Measurements from ENCODE around the gene C22orf39.

C22orf39 gene

DNA sequence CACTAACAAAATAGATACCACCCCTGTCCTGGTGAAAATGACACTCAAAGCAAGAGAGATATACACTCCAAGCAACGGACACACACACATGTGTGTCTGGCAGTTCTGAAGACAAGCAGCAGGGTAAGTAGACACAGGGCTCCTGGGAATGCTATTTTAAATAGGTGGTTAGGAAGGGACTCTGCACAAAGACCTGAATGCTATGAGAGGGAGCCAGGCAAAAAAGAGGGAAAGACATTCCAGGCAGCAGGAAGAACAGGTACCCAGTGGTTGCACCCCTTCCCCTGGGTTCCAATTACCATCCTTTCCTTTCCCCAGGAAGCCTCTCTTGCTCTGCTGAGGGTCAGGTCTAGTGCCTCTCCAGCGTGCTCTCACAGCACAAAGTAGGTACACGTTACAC lies 28.5 kb upstream of the C22orf39 start:
- DNase-seq: no peak

DNA sequence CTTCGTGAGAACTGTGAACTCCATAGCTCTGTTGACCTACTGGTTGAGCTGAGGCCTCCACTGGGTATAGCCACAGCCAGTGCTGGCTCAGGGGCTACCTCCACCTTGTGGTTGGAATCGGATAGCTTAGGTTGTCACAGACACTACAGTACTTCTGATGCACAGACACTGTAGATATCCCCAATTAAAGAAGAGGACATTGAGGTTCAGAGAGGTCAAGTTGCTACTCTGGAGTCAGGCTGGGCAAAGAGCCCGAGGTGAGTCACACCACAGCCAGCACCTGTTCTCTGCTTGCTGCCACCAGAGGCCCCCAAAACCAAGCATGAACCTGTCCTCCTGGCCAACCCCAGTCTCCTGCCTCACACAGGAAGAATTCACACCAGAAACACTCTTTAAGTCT lies 26.1 kb upstream of the C22orf39 start:
- DNase-seq: no peak

DNA sequence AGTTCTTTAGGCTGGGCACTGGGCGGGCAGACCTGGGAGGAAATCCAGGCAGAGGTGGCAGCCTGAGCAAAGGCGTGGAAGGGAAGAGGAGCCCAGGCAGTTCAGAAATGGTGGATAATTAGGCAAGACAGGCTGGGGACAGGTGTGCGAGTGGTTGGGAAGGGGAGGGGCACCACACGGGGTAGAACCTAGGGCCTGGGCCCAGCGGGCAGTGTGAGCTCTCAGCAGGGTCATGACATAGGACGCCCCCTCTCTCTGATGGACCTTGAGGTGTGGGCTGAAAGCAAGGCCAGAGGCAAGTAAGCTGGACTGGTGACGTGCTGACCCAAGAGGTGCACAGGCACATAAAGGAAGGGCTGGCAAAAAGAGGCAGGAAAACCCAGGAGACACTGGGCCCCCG lies 24.7 kb upstream of the C22orf39 start:
- DNase-seq: no peak

DNA sequence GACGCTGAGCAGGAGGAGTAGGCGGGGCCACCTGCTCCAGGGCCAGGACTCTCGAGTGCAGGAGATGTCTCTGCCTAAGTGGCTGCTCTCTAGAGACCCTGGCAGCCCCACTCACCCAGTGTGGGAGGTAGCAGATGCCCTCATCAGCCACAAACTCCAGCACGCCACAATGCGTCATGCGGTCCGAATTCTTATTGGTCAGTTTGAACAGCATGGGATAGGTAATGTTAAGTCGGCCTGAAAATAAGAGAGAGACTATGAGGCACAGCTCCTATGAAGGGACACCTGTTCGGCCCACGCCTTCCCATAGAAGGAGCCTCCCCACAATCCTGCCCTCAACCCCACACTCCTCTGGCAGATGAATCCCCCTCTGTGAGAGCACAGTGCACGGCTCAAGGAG lies 24.1 kb upstream of the C22orf39 start:
- DNase-seq: no peak

DNA sequence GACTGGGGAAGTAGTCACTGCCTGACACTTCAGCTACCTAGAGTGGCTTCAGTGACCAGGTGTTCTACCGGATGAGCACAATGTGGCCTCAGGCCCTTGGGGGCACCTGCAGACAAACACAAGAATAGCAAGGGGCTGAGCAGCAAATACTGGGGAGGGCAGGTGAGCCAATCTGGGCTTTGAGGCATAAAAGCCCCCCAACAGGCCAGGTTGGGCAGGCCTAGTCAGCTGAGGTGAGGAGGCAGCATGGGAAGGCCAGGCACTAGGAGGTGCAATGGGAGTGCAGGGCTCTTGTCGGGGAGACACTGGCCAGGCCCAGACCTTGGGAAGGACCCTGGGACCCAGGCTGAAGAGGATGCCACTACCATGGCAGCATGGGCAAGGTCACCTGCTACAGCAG lies 22.5 kb upstream of the C22orf39 start:
- DNase-seq: no peak

DNA sequence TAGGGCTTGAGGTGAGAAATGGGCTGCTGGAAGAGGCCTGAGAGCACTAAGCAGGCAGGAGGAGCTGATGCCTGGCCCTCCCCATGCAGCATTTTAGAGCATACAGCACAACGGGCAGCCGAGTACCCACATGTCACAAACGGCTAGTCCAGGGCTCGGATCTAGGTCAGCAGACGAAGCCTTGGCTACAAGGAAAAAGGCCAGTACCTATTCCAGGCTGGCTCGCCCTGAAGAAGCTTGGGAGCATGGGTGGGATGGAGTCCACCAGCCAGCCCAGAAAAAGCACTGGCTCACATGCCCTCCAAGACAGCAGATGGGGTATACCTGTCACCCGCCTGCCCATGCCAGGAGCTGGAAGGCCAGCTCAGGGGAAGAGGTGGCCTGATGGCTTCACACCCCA lies 21.9 kb upstream of the C22orf39 start:
- DNase-seq: no peak

DNA sequence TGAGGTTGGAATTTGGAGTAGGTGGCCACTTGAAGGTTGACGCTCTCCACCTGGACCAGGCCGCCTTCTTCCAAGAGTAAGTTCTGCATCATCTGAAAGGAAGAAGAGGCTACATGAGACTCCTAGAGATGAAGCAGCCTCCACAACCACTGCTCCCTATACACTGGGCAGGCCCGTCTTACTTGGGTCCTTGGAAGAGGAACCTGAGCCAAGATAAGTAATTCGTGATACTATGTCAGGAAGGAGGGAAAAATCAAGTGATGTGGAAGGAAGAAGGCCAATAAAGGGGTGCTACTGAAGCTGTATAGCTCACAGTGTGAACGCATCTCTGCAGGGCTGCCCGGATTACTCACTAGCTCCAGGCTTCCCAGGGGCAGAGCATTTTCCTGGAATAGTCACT lies 20.4 kb upstream of the C22orf39 start:
- DNase-seq: no peak

DNA sequence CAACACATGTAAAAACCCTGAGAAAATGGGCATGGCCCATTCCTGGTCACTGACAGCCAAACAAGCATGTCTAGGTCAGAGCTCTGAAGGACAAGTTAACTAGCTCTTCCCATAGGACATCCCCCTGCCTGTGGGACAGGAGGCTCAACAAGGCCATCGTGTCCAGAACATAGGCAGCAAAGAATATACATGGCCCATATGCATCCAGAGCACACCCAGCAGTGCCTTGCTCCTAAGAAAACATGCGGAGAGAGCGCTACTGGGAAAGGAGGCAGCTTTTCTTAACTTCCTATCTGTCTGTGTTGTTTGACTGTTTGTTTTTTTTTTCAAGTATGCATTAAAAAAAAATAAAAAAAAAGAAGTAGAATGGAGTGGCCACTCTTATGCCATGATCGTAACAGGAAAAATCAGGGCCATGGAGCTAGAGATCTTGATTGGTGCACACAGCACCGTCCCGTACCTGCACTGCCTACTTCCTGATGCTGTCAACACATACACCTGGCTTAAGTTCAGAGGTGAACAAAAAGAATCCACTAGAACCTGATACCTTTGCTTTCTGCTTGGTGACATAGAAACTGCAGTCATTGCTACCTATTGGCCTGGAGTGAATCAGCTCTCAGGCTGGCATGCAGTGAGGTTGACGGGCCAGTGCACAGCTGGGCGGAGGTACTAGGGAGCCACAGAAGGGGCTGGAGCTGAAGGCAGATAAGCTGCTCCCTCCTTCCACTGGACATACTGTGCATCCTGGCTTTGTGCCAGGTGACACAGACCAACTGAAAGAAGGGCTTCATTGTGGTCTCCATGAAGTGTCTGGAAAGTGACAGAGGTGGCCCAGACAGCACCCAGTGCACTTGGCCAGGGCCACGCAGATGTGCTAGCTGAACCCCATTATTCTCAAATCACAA lies 19.6 kb upstream of the C22orf39 start:
- no peak for DNase-seq

DNA sequence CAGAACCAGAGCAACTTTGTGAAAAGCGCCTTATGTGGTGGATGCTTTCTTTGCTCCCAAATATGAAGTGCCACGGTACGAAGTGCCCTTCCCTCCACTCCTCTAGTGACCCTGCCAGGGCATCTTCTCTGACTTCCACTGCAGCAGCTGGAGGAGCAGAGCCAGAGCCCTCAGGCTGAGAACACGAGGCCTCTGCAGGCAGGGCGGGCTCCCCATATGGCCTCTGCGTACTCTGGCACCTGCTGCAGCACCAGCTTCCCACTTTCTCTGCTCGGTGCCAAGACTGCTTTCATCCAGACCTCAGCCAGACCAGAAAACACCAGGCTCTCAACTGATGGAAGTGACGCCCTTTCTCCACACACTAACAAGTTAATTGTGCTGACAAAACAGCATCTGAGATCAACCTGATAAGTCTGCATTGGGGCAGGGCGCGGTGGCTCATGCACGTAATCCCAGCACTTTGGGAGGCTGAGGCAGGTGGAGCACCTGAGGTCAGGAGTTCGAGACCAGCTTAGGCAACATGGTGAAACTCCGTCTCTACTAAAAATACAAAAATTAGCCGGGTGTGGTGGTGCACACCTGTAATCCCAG lies 18.7 kb upstream of the C22orf39 start:
- DNase-seq: no peak

DNA sequence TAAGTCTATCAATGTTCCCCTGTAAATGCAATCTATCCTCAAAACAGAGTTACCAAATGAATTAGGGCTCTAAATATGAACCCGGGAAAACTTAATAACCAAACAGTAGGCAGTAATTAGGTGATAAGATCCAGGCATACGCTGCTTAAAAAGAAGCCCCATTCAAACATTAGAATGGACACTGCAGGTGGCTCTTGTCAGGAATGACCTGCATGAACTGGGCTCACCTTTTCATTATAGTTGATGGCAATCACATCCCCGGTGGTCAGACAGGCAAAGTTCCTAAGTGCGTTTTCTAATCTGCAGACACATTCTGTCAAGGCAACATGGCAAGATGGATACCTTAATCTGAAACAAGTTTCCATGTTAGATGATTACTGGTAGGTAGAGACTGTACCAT lies 17.5 kb upstream of the C22orf39 start:
- no peak for DNase-seq

DNA sequence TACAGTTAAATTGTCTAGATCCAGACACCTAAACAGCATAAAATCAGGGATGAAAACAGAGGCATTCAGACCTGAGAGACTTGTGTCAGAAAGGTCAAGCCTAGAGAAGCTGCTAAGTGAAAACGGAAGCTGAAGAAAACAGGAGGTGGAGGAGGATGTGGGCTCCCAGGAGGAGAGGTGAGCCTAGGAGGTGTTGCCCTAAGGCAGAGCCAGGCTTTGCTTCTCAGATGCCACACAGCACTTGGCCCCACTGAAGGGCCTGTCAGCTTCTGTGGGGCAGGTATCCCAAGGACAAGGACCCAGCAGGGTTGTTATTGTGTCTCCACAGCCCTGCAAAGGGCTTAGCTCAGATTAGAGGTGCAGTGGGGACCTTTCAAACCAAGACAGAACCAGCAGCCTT lies 17.0 kb upstream of the C22orf39 start:
- no peak for DNase-seq

DNA sequence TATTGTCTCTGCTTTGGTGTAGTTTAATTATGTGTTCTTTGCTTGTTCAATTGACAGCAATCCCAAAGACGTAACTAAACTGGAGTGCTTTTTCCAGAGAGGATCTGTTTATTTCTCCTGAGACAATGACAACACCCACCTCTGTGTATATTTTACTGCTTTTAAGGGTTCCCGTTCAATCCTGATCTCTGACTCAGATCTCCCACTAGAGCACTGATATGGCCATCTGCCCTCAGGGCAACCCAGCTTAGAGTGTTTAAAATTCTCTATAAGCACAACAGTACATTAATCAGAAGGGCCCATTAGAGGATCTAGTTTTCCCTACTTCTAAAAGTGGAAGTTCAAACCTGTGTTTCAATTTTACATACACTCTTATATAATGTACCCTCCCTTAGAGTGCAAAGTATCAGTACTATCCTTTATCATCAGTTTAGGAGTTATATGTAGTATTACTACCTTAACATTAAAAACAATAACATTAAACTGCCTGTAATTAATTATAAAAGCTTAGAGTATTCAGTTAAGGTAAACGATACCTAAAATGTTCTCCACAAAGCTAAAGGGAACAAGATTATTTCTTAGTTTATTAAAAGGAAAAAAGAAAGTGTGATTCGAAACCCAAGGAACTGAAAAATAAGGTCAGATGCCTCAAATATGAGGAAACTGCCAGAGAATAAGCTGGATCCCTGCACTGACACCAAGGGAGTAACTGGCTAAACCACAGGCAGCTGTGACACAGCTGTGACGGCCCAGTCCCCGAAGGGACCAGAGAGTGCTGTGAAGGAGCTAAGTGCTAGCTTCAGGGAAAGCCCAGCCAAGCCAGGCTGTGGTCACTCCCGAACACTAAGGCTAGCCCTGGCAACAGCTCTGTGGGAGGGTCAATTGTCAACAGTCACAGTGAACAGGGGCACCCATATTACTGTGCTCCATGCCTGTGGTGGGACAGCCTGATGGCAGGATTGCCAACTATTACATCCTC lies 16.3 kb upstream of the C22orf39 start:
- DNase-seq: no peak

DNA sequence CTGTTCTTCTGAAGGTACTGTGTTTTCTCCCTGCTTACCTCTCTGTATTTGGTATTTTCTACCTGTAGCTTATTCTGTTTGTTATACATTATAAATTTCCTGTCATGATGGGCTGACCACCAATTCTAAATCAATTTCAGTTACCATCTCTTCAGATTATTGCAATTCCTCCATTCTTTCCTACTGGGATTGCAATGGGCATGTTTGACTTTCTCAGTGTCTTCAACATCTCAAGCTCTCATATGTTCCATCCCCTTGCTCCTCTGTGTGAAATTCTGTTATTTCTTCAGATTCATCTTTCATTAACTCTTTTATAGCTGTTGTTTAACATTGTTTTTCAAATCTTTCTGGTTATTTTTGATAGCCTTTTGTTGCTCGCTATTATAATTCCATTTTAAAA lies 15.5 kb upstream of the C22orf39 start:
- DNase-seq: no peak

DNA sequence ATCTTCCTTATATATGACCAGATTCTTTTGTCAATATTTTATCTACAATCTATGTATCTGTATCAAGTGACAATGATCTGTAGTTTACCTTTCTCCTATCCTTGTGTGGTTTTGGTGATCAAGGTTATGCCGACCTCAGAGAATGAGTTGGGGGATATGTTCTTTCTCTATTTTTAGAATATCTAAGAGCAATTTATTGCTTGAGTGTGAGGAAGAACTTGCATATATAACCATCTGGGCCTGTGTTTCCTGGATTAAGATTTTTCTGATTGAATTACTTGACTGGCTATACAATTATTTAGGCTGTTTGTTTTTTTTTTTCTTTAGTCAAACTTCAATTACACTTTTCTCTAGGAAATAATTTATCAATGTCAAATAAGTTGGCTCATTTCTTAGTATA lies 14.0 kb upstream of the C22orf39 start:
- no peak for DNase-seq

DNA sequence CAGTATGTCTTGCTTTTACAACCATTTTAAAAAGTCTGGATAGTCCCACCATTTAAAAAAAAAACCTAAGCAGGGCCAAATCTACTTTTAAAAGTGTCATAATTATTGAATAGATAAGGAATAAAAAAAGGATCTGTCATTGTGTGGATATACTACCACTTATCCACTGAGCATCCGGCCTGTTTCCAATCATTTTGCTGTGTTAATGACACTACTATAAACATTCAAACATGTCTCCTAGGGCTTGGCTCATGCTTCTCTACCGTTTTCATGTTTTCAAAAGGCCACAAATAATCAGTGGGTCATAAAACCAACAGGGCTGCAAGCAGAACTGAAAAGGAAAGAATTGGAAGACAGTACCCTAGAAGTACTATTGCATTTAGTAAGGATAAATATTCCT lies 12.5 kb upstream of the C22orf39 start:
- no peak for DNase-seq

DNA sequence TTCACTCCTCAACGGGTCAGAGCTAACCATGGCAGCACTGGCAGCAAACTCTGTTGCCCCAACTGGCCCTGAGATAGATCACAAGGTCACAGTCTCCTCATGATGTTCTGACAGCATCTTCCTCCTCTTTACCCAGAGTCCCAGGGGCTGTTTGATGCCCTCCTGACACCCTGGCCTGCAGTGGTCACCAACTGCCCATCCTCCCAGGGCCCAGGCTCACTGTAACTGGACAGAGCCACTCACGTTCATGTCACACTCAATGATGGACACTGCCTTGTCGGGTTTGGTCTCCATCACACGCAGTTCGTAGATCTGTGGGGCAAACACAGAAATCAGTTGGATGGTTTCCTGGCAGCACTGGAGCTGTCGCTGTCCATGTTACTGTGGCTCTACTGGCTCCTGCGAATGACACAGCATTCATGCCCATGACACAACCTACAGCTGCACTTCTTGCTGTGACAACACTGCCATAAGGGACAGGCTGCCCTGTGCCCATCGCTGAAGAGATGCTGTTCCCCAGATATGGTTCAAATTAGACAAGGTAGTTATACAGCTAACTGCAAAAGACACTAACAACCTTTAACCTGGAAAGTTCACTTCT lies 10.4 kb upstream of the C22orf39 start:
- no peak for DNase-seq

DNA sequence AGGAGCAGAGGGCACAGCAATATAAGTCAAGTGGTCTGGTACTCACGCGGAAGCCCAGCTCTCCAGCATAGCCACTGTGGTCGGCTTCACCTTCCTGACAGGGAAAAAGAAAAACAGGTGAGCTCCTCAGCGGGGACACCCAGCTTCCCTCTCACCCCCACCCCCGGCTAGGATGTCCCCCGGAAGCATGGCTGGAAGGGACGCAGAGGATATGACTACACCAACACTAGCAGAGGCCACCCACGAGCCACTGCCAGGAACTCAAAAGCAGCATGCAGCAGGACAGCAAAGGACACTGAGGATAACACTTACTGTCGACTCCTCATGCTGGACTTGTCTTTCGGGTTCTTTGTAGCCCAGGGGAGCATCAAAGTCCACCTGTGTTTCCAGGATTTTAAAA lies 9.0 kb upstream of the C22orf39 start:
- no peak for DNase-seq

DNA sequence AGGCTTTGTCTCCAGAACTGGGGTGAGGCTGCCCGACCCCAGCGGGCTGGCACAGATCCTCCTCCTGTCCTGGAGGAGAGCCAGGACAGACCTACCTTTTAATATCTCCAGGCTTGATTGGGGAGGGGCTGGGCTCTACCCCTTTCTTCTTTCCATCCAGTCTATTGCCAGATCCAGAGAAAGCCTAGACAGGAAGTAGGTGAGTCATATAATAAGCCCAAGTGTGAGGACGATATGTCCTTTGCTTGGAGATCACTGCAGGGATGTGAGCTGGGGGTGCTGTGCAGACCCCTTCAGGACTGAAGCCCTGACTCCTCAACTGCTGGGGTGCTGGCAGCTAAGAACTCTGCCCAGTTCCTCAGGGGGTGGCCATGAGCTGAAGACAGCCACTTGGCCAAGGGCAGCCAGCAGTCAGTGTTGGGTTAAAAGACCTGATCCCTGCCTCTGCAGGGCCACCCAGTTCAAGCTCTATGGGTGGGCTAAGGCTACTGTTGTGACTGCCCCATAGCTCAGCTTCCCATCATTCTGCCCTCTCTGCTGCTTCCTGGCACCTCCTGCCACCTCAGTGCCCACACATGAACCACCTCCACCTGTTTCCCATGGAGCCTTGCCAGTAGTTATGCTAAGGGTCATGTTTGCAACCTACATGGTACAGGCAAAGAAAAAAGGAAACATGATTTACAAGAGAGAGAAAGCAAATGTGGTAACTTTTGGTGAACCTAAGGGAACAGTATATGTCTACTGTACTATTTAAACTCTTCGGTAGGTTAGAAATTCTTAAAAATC lies 8.3 kb upstream of the C22orf39 start:
- DNase-seq: no peak

DNA sequence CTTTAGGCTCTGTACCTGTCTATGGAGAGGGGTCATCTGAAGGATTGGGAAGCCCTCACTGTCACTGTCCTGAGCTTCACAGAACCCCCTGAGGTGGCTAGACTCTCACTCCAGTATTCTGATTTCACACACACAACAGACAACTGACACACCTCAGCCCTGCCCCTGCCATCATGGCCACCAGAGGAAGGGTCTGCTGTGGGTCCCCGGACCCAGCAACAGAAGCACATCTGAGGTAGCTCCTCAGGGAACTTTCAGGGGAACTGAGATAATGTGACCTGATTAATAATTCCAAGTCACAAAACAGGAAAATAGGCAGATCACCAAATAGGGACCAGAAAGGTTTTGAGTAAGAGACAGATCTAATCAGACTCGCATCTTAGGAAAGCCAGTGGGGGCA lies 7.5 kb upstream of the C22orf39 start:
- no peak for DNase-seq

DNA sequence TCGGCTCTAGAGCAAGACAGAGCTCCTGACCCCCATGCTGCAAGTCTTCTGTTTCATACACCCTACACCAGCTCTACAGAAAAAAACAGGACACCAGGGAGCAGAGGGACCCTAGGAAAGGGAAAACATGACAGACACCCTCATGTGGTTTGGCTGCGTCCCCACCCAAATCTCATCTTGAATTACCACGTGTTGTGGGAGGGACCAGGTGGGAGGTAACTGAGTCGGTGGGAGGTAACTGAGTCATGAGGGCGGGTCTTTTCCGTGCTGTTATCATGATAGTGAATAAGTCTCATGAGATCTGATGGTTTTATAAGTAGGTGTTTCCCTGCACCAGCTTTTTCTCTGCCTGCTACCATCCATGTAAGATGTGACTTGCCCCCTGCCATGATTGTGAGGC lies 6.6 kb upstream of the C22orf39 start:
- no peak for DNase-seq

DNA sequence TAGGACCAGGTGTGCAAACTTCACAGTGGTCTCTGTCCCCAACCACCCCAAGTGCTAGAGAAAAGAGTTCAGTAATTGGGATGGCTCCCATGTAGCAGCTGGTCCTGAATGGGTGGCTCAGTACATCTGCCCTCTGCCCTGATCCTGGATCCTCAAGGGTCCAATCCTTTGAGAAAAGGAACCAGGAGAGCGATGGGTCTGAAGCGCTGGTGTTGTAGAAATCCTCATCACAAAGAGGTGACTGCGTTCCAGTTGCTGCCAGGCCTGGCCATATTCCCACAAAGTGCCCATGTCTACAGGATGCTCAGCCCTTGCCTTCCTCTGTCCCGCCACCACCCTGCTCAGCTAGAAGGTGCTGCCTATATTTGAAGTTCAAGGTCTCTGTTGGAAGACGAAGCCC lies 6.2 kb upstream of the C22orf39 start:
- no peak for DNase-seq

DNA sequence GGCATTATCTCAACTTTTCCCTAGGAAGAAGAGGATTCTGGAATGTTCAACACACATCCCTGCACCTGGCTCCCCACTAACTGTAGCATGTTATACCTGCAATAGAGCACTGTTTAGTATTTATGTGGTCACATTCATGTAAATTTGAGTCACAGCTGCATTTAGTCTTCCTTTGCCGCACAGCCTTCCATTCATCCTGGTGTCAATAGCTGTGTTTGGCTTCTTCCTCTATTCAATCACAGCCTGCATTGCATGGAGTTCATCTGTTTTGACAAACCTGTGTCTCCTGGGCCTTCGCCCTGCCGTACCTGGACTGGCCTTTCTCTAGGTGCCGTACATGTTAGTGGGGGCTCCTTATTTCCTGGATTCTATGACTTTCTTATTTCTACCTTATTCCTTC lies 4.1 kb upstream of the C22orf39 start:
- DNase-seq: no peak

Data from activated naive CD4-positive, alpha-beta T cell treated with Interleukin-2 at 50 U/mL for 16 hours (primary cell).